Fibroblast of mammary gland (primary cell): ENCODE data around the gene S100A4.
A peak's percentile ranks its signal among the peaks of the same experiment; 100 is the strongest.

Source experiments
- DNase-seq: peaks from one replicate; pipeline ENCODE4 v3.0.0-alpha.2; 2010; ENCODE audit warnings: low read depth
- H3K4me3 ChIP-seq: 2 replicates; pipeline ENCODE4 v1.5.1; 2011; ENCODE audit warnings: low read depth, mild to moderate bottlenecking, low read length, moderate library complexity; ENCODE audit not compliant: control insufficient read depth
- TF ChIP-seq, protein P1 (sequence below): conservative IDR thresholded peaks from 2 replicates; pipeline ENCODE4 v1.5.1; 2011; ENCODE audit warnings: low read depth, low read length, inconsistent platforms; ENCODE audit not compliant: control insufficient read depth, insufficient read depth

Gene S100A4

DNA sequence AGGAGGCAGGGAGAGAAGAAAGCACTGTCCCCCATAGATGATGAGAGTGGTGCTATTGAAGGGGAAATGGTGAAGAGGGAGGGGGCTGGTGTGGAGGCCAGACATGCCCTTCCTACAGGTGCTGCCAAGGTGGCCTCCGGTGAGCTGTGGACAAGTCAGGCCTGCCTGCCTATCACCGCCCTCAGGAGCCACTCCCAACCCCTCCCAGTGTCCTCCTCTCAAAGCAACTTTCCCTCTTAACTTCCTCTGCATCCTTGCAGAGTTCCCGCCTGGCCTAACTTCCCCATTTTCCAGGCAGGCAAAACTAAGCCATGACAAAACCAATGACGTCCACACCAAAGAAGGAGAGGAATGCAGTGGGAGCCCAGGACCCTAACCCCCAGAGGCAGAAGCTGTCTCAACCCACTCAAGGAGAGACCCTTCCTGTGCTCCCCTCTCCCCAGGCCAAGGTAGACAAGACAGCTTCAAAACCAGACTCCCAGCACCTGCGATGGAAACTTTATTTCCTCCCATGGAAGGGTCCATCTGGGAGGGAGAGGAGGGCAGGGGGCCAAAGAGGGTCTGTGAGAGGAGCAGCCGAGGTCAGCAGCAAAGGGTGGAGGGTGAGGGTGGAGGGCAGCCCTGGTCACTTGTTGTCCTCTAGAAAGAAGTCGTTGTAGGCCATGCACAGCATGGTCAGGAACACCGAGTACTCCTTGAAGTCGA, 8.8 kb downstream of the S100A4 start:
- TF ChIP-seq, protein P1, sequence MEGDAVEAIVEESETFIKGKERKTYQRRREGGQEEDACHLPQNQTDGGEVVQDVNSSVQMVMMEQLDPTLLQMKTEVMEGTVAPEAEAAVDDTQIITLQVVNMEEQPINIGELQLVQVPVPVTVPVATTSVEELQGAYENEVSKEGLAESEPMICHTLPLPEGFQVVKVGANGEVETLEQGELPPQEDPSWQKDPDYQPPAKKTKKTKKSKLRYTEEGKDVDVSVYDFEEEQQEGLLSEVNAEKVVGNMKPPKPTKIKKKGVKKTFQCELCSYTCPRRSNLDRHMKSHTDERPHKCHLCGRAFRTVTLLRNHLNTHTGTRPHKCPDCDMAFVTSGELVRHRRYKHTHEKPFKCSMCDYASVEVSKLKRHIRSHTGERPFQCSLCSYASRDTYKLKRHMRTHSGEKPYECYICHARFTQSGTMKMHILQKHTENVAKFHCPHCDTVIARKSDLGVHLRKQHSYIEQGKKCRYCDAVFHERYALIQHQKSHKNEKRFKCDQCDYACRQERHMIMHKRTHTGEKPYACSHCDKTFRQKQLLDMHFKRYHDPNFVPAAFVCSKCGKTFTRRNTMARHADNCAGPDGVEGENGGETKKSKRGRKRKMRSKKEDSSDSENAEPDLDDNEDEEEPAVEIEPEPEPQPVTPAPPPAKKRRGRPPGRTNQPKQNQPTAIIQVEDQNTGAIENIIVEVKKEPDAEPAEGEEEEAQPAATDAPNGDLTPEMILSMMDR: no peak
- no peak for DNase-seq
- peak overlapping the region; percentile 100 for H3K4me3 ChIP-seq

DNA sequence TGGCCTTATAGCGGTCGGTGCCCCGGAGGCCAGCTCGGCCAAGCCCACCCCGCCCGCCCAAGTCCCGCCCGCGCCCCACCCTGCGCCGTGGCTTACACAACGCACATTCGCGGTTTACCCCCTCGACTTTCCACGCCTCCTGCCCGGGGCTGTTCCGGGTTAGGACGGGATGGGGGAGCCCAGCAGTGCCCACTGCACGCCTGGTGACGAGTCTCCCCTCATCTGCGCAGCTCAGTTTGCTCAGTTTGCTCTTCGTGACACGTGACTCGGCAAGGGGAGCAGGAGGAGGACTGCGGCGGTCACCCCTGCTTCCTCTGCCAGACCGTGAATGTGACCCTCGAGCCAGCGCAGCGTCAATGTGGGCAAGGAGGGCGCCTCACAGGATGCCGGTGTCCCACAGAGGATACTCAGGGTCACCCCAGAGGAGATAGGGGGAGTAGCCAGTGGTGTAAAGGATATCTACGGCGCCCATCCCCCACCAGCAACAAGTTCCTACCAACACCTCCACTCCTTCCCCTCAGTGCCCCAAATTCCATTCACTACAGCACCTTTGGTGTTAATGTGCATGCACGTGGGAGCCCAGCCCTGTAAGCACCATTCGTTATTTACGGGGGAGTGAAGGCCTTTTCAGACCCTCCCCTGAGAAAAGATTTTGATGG, 9.5 kb downstream of the S100A4 start:
- peak overlapping the region; percentile 100 for H3K4me3 ChIP-seq
- DNase-seq: peak; percentile 93
- TF ChIP-seq, protein P1: no peak

DNA sequence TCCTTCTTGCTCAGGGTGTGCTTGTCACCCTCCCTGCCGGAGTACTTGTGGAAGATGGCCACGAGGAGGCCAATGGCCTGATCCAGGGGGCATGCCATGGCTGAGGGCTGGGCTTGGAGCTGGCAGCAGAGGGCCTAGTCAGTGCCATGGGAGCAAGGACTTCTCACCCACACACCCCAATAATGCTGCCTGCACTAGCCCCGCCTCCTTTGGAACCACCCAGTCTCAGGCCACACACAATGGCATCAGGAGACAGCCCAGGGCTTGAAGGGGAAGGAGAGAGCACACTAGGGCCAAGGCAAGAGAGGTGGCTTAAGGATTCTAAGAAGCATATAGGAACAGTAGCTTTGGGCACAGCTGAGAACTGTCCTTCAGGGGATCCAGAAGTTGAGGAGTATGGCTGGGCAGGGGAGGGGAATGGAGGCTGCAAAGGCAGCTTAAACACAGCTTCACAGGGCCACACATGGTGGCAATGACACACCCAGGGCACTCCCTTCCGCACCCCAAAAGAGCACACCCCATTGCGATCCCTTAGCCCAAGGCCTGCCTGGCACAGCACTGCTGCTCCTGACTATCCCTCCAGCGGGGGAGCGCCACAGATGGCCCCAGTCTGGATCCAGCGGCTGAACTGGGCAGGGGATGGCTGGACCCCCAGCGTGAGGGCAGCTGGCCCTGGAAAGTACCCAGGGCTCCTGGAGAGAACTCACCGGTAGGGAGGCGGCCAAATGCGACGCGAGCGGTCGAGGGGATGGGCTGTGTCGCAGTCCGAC, 10.2 kb downstream of the S100A4 start, which contains the start of gene S100A6:
TSS of gene S100A6 (minus strand) at position 750 of the 770 bp plus-strand sequence. CDS start at position 98, 652 bp downstream.
- DNase-seq: peak; percentile 59
- peak within 1 kb of the TSS; percentile 100 for H3K4me3 ChIP-seq
- TF ChIP-seq, protein P1: no peak

DNA sequence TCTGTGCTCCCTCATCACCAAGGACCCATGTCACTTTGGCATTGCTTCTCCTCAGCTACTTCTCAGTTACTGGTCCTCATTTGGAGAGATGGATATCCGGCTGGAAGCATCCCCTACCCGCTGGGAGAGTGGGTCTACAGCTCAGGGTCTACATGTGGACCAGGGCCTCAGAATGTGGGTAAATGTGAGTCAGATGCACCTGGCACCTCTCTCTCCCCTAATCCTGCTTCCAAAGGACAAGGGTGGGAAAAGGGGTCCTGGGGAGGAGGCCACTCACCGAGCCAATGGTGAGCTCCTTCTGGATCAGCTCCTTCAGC, 10.7 kb downstream of the S100A4 start:
- no peak for DNase-seq
- TF ChIP-seq, protein P1: no peak
- peak overlapping the region; percentile 100 for H3K4me3 ChIP-seq

DNA sequence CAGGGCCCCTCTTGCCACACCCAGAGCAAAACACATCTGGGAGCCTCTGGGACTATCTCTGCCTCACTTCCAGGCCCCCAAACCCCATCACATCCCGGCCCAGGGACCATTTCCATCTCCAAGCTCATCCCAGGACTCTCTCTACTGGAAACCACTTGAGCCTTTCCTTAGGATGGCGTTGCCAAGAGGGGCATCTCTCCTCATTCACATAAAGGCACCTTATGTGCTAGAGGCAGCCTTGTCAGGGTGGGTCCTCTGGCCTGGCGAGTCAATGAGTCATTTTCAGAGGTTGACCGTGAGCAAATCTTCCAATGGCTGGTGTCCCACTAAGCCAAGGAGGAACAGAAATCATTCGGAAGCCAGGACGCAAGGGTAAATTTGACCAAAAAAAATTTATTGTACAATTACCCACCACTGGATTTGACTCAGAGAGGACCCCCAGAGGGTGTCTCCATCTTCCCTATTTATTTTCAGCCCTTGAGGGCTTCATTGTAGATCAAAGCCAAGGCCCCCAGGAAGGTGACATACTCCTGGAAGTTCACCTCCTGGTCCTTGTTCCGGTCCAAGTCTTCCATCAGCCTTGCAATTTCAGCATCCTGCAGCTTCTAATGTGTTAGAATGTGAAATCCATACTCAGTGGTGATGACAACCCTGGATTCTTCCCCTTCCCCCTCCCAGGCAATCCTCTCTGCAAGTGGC, 11.2 kb downstream of the S100A4 start:
- peak; percentile 74 for DNase-seq
- H3K4me3 ChIP-seq: peak overlapping the region; percentile 100
- TF ChIP-seq, protein P1: no peak

DNA sequence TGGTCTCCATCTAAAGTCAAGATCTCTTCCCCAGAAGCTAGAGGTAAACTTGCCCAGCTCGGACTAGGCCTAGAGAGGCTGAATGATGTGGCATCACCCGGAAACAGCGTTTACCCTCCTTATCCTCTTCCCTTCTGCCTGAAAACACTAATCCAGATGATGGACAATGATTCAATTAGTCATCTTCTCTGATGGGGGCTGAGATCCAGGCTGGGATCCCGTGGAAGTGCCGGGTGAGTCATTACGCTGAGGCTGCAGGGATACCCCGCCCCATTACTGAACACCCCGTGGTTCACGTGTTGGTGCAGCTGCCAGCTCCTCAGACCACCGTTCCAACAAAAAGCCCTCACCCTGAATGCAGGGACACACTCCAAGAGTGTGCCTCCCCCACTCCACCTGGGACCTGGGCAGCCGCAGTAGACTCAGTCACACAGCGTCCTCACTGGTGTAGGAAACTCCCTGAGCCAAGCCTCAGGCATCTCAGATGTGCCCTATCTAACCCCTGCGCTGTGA, 11.9 kb downstream of the S100A4 start:
- TF ChIP-seq, protein P1: no peak
- DNase-seq: peak; percentile 96
- H3K4me3 ChIP-seq: peak overlapping the region; percentile 100
